ENCODE measurements around the gene TSSC4.

- no peak for TF ChIP-seq REST (IDR thresholded peaks at IDR 0.05; ENCODE audit: insufficient read depth in 1 of 2, low read depth in 2 of 2, low read length in 2 of 2)
- TF ChIP-seq POLR2AphosphoS5 (IDR thresholded peaks at IDR 0.05; ENCODE audit: low read depth, low read length): no peak
- TF ChIP-seq TAF1 (IDR thresholded peaks at IDR 0.05; ENCODE audit: borderline replicate concordance, insufficient read depth, low read length): no peak
Measured at GRCh38 chr11:2426221-2426620, 25.7 kb downstream of the TSSC4 start.
